Esophagus muscularis mucosa (tissue), 4 donors: ENCODE results near the gene ZNF445. TPM values are rescaled to one million over a fixed set of nuclear protein-coding genes. Genes with fewer than 3 reads are reported as not detected.
"Not testable (repeated sequence)": the region's sequence is repeated elsewhere in the genome, so short reads cannot be mapped to it uniquely, and the experiment has no call there.

Experiments
- DNase-seq: peaks from one replicate; pipeline ENCODE4 v3.0.0-alpha.2; 2017; ENCODE audit errors: extremely low spot score
- H3K27ac ChIP-seq, 4 donors: fragments of 200-600 bp; sonication (generic); replicated peaks in 1 of 4; 1 replicate in 3 of 4; 2 replicates in 1 of 4; pipeline ENCODE4 v1.5.1; 2016 to 2019; ENCODE audit warnings: mild to moderate bottlenecking in 1 of 4
- H3K27me3 ChIP-seq, 4 donors: fragments of 200-600 bp; sonication (generic); one replicate each; pipeline versions ENCODE4 v1.5.1 to v1.6.0; 2016 to 2019
- H3K36me3 ChIP-seq, 4 donors: fragments of 200-600 bp; sonication (generic); one replicate each; pipeline ENCODE4 v1.5.1; 2016 to 2019
- H3K4me1 ChIP-seq, 4 donors: fragments of 200-600 bp; sonication (generic); one replicate each; pipeline ENCODE4 v1.5.1; 2016 to 2019
- H3K4me3 ChIP-seq, 4 donors: fragments of 200-600 bp; sonication (generic); 1 replicate in 2 of 4; 2 replicates in 2 of 4; pipeline ENCODE4 v1.5.1; 2016 to 2019; ENCODE audit warnings: mild to moderate bottlenecking in 4 of 4, moderate library complexity in 1 of 4
- H3K9me3 ChIP-seq, 4 donors: fragments of 200-600 bp; sonication (generic); 1 replicate in 3 of 4; 2 replicates in 1 of 4; pipeline ENCODE4 v1.5.1; 2016 to 2019
- EP300 ChIP-seq: sonication (generic); formaldehyde crosslinking; IDR thresholded peaks from one replicate; pipeline ENCODE4 v1.6.1; 2017; ENCODE audit warnings: antibody characterized with exemption
- POLR2A ChIP-seq: fragments of 450-650 bp; IDR thresholded peaks from one replicate; pipeline ENCODE4 v1.6.1; 2017; ENCODE audit warnings: antibody characterized with exemption, moderate library complexity, mild to moderate bottlenecking, low read depth
- POLR2AphosphoS5 ChIP-seq, 2 donors: sonication (generic); formaldehyde crosslinking; IDR thresholded peaks; one replicate each; pipeline ENCODE4 v1.6.1; 2017; ENCODE audit warnings: antibody characterized with exemption in 2 of 2
- WGBS: methylation state at CpG from one replicate; pipeline ENCODE4 v1.1.5; 2018; 5-methylcytosine and 5-hydroxymethylcytosine counted together
- intact Hi-C: fragments of 100-400 bp; cut with DNase I; formaldehyde crosslinking; loops from one replicate; pipeline ENCODE4 v1.15.1; 2023
- total RNA-seq, 4 donors: library from RNA; depleted of rRNA; stranded (reverse); fragments of >200 nt; gene quantifications; one replicate each; pipeline versions ENCODE4 v1.1.0 to v1.2.1, GENCODE V29; 2016
- TF ChIP-seq, protein P1 (sequence below), 3 experiments: fragments of 200-600 bp in 2 of 3; fragments of 450-650 bp in 1 of 3; sonication (generic) in 2 of 3; IDR thresholded peaks; one replicate each; pipeline ENCODE4 v1.5.1; 2017 to 2019; ENCODE audit warnings: antibody characterized with exemption in 3 of 3, mild to moderate bottlenecking in 2 of 3, moderate library complexity in 1 of 3

Gene ZNF445
- total RNA-seq, 4 donors from 2014 or later: 6.5 to 11.9 (median 10.1) TPM

GRCh38 chr3:44470430-44470829 is 7.0 kb downstream of the ZNF445 start:
- Histone ChIP-seq H3K4me3 (no peak overlapping the region), H3K27me3 (no peaks in the 10 kb centered on the region), H3K36me3 (peaks cover 0 to 21% (median 12%) of the 10 kb centered on the region in 4 donors), H3K27ac (no peak overlapping the region), H3K9me3 (no peaks in the 10 kb centered on the region), H3K4me1 (peaks cover 0 to 32% (median 18%) of the 10 kb centered on the region in 4 donors)
- intact Hi-C loops: no loop called here
- DNase-seq: no peak
- WGBS: 92% methylated on average over 1 of the region's 1 CpG
- TF ChIP-seq EP300: no peak
- TF ChIP-seq POLR2A: no peak
- TF ChIP-seq POLR2AphosphoS5 (IDR thresholded peaks at IDR 0.05): no peak
- TF ChIP-seq, protein P1, sequence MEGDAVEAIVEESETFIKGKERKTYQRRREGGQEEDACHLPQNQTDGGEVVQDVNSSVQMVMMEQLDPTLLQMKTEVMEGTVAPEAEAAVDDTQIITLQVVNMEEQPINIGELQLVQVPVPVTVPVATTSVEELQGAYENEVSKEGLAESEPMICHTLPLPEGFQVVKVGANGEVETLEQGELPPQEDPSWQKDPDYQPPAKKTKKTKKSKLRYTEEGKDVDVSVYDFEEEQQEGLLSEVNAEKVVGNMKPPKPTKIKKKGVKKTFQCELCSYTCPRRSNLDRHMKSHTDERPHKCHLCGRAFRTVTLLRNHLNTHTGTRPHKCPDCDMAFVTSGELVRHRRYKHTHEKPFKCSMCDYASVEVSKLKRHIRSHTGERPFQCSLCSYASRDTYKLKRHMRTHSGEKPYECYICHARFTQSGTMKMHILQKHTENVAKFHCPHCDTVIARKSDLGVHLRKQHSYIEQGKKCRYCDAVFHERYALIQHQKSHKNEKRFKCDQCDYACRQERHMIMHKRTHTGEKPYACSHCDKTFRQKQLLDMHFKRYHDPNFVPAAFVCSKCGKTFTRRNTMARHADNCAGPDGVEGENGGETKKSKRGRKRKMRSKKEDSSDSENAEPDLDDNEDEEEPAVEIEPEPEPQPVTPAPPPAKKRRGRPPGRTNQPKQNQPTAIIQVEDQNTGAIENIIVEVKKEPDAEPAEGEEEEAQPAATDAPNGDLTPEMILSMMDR (IDR thresholded peaks at IDR 0.05): no peak

GRCh38 chr3:44469914-44470313 is 7.6 kb downstream of the ZNF445 start:
- peaks cover 0 to 26% (median 13%) of the 10 kb centered on the region in 4 donors for H3K4me1 ChIP-seq
- intact Hi-C loops: no loop called here
- no peaks in the 10 kb centered on the region for H3K27me3 ChIP-seq
- TF ChIP-seq POLR2AphosphoS5 (IDR thresholded peaks at IDR 0.05): no peak
- TF ChIP-seq POLR2A: no peak
- TF ChIP-seq, protein P1 (IDR thresholded peaks at IDR 0.05): no peak
- no peak for TF ChIP-seq EP300
- H3K9me3 ChIP-seq: no peaks in the 10 kb centered on the region
- H3K27ac ChIP-seq: no peak overlapping the region
- WGBS: 72% methylated on average over 5 of the region's 5 CpGs
- peaks cover 0 to 22% (median 12%) of the 10 kb centered on the region in 4 donors for H3K36me3 ChIP-seq
- DNase-seq: no peak
- H3K4me3 ChIP-seq: no peak overlapping the region

DNA sequence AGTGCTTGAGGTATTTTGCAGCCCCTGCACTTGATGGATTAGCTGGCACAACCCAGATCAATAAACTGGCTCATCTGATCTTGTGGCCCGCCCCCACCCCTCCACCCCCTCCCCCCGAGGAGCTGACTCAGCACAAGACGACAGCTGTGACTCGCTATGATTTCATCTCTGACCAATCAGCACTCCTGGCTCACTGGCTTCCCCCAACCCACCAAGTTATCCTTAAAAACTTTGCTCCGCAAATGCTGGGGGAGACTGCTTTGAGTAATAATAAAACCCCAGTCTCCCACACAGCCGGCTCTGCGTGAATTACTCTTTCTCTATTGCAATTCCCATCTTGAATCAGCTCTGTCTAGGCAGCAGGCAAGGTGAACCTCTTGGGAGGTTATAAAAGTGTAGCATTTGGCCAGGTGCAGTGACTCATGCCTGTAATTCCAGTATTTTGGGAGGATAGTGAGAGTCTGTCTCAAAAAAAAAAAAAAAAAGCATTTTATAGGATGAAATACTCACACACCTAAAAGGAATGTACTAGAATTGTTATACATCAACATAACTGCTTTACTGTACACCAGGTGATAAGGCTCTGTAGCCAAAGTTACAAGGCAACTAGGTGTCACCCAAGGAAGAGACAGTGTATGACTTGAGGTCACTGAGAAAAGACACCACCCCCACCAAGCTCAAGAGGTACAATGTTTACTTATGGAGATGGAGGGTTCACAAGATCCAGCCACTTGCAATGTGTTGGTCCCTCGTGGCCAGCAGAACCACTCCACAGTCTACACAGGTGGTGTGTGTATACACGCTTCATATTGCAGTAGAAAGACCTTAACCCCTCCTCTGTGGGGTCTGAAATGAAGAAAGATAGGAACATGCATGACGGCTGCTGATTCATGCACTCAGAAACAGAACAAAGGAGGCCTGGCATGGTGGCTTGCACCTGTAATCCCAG is 8.6 kb downstream of the ZNF445 start:
- no peak for TF ChIP-seq POLR2AphosphoS5 (IDR thresholded peaks at IDR 0.05)
- no peak for TF ChIP-seq EP300
- TF ChIP-seq, protein P1 (IDR thresholded peaks at IDR 0.05): no peak
- no peak for TF ChIP-seq POLR2A
- no peak for DNase-seq
- H3K27me3 ChIP-seq: no peaks in the 10 kb centered on the region
- 82% methylated on average over 9 of the region's 10 CpGs for WGBS
- peaks cover 0 to 18% (median 10%) of the 10 kb centered on the region in 4 donors for H3K4me1 ChIP-seq
- H3K27ac ChIP-seq: no peak overlapping the region
- peaks cover 0 to 32% (median 20%) of the 10 kb centered on the region in 4 donors for H3K36me3 ChIP-seq
- no peak overlapping the region for H3K4me3 ChIP-seq
- intact Hi-C loops: no loop called here
- H3K9me3 ChIP-seq: no peaks in the 10 kb centered on the region

GRCh38 chr3:44468099-44468537 is 9.4 kb downstream of the ZNF445 start:
- intact Hi-C loops, H3K27ac ChIP-seq, H3K9me3 ChIP-seq, H3K27me3 ChIP-seq, DNase-seq, H3K4me3 ChIP-seq: not testable (repeated sequence)
- Histone ChIP-seq H3K4me1 (peaks cover 0 to 18% (median 10%) of the 10 kb centered on the region in 4 donors), H3K36me3 (peaks cover 0 to 40% (median 26%) of the 10 kb centered on the region in 4 donors)
- WGBS: 100% methylated on average over 2 of the region's 2 CpGs

GRCh38 chr3:44467241-44467640 is 10.2 kb downstream of the ZNF445 start:
- DNase-seq: no peak
- 44% methylated on average over 1 of the region's 1 CpG for WGBS
- Histone ChIP-seq H3K4me3 (no peak overlapping the region), H3K27ac (no peak overlapping the region), H3K36me3 (peaks cover 0 to 43% (median 27%) of the 10 kb centered on the region in 4 donors), H3K9me3 (no peaks in the 10 kb centered on the region), H3K27me3 (no peaks in the 10 kb centered on the region), H3K4me1 (peaks cover 0 to 16% (median 9%) of the 10 kb centered on the region in 4 donors)
- intact Hi-C loops: no loop called here
- TF ChIP-seq, protein P1 (IDR thresholded peaks at IDR 0.05): no peak
- TF ChIP-seq POLR2AphosphoS5 (IDR thresholded peaks at IDR 0.05) (no peak), EP300 (no peak), POLR2A (no peak)

DNA sequence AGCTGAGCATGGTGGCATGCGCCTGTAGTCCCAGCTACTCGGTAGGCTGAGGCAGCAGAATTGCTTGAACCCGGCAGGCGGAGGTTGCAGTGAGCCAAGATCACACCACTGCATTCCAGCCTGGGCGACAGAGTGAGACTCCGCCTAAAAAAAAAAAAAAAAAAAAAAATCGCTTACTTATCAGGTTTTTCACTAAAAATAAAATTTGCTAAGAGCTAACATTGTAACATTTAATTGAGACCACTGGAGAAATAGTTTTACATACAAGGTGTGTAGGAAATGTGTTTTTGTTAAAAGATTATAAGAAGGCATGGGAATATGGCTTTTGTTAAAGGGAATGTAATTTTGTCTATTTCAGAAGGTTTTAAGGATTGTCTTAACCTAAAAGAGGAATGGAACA is 12.6 kb downstream of the ZNF445 start:
- DNase-seq, intact Hi-C loops, H3K27me3 ChIP-seq, H3K4me1 ChIP-seq, H3K27ac ChIP-seq, H3K4me3 ChIP-seq: not testable (repeated sequence)
- H3K9me3 ChIP-seq: peaks cover 0 to 11% (median 4%) of the 10 kb centered on the region in 4 donors
- peaks cover 0 to 51% (median 36%) of the 10 kb centered on the region in 4 donors for H3K36me3 ChIP-seq
- 94% methylated on average over 7 of the region's 7 CpGs for WGBS
